Activated CD4-positive, alpha-beta T cell treated with anti-CD3 and anti-CD28 coated beads, Interleukin-10, Interleukin-2, amounts not matched to agents 100 ng/mL and 50 ng/mL, durations not matched to agents 16 hours and 8 hours (primary cell): ENCODE results near the gene JARID2.

Experiments
- DNase-seq: peaks from one replicate; pipeline ENCODE4 v3.0.0-alpha.2; 2020

The JARID2 gene

GRCh38 chr6:15382712-15383111 is 136.8 kb downstream of the JARID2 start:
- DNase-seq, result no peak

- DNase-seq, result no peak
Observed at GRCh38 chr6:15384901-15385300, 139.0 kb downstream of the JARID2 start.

GRCh38 chr6:15385521-15385920 is 139.7 kb downstream of the JARID2 start:
- DNase-seq, result no peak

GRCh38 chr6:15386110-15386755 is 140.4 kb downstream of the JARID2 start:
- no peak for DNase-seq

GRCh38 chr6:15386756-15387112 is 140.9 kb downstream of the JARID2 start:
- DNase-seq, result no peak

GRCh38 chr6:15387118-15387517 is 141.2 kb downstream of the JARID2 start:
- DNase-seq, result peak; percentile 81

GRCh38 chr6:15389084-15389764 is 143.4 kb downstream of the JARID2 start:
- no peak for DNase-seq

- peak; percentile 35 for DNase-seq
Observed at GRCh38 chr6:15389765-15390723, 144.2 kb downstream of the JARID2 start.

GRCh38 chr6:15391500-15391899 is 145.6 kb downstream of the JARID2 start:
- DNase-seq, result no peak

- DNase-seq, result no peak
Observed at GRCh38 chr6:15392182-15392581, 146.3 kb downstream of the JARID2 start.

GRCh38 chr6:15393605-15394004 is 147.7 kb downstream of the JARID2 start:
- DNase-seq, result no peak

- DNase-seq, result peak; percentile 61
Observed at GRCh38 chr6:15395087-15395486, 149.2 kb downstream of the JARID2 start.

- no peak for DNase-seq
Observed at GRCh38 chr6:15396808-15397207, 150.9 kb downstream of the JARID2 start.

- DNase-seq, result peak; percentile 70
Observed at GRCh38 chr6:15398633-15399275, 152.9 kb downstream of the JARID2 start.

GRCh38 chr6:15399641-15400470 is 154.0 kb downstream of the JARID2 start:
- DNase-seq, result no peak

GRCh38 chr6:15400572-15401004 is 154.7 kb downstream of the JARID2 start:
- peak; percentile 58 for DNase-seq

GRCh38 chr6:15401120-15401519 is 155.3 kb downstream of the JARID2 start:
- DNase-seq, result no peak

- DNase-seq, result no peak
Observed at GRCh38 chr6:15401769-15402250, 155.9 kb downstream of the JARID2 start.

- no peak for DNase-seq
Observed at GRCh38 chr6:15402406-15403045, 156.7 kb downstream of the JARID2 start.

GRCh38 chr6:15403094-15403755 is 157.4 kb downstream of the JARID2 start:
- no peak for DNase-seq

GRCh38 chr6:15404685-15404980 is 158.8 kb downstream of the JARID2 start:
- no peak for DNase-seq
